ENCODE data around the gene RBM34.

Gene RBM34

GRCh38 chr1:235157150-235157549, 3.9 kb downstream of the RBM34 start:
- intact Hi-C loops (cut with DNase I) = no loop called here
- no peak for DNase-seq

GRCh38 chr1:235156740-235157139, 4.3 kb downstream of the RBM34 start:
- DNase-seq = no peak
- intact Hi-C loops (cut with DNase I) = no loop called here

GRCh38 chr1:235156265-235156664, 4.8 kb downstream of the RBM34 start:
- no peak for DNase-seq
- intact Hi-C loops (cut with DNase I) = no loop called here

GRCh38 chr1:235152235-235152634, 8.8 kb downstream of the RBM34 start:
- intact Hi-C loops (cut with DNase I) = no loop called here
- no peak for DNase-seq

GRCh38 chr1:235151033-235151432, 10.0 kb downstream of the RBM34 start:
- no peak for DNase-seq
- intact Hi-C loops (cut with DNase I) = no loop called here

- no peak for DNase-seq
- intact Hi-C loops (cut with DNase I) = no loop called here
Measured at GRCh38 chr1:235149824-235150223, 11.2 kb downstream of the RBM34 start.

GRCh38 chr1:235147269-235147668, 13.8 kb downstream of the RBM34 start:
- intact Hi-C loops (cut with DNase I) = no loop called here
- no peak for DNase-seq

- intact Hi-C loops (cut with DNase I) = no loop called here
- DNase-seq = no peak
Measured at GRCh38 chr1:235145639-235146038, 15.4 kb downstream of the RBM34 start.

GRCh38 chr1:235142991-235143390, 18.1 kb downstream of the RBM34 start:
- DNase-seq = no peak
- intact Hi-C loops (cut with DNase I) = no loop called here

- intact Hi-C loops (cut with DNase I) = no loop called here
- DNase-seq = no peak
Measured at GRCh38 chr1:235139315-235139714, 21.7 kb downstream of the RBM34 start.

GRCh38 chr1:235138821-235139220, 22.2 kb downstream of the RBM34 start:
- DNase-seq = no peak
- intact Hi-C loops (cut with DNase I) = no loop called here

GRCh38 chr1:235136111-235136510, 24.9 kb downstream of the RBM34 start:
- intact Hi-C loops (cut with DNase I) = no loop called here
- DNase-seq = no peak

- intact Hi-C loops (cut with DNase I) = no loop called here
- DNase-seq = no peak
Measured at GRCh38 chr1:235134171-235134570, 26.9 kb downstream of the RBM34 start.

- DNase-seq = no peak
- intact Hi-C loops (cut with DNase I) = no loop called here
Measured at GRCh38 chr1:235133086-235133485, 28.0 kb downstream of the RBM34 start.

- intact Hi-C loops (cut with DNase I) = no loop called here
Measured at GRCh38 chr1:235131961-235132360, 29.1 kb downstream of the RBM34 start.

GRCh38 chr1:235130766-235131270, 30.2 kb downstream of the RBM34 start:
- intact Hi-C loops (cut with DNase I) = no loop called here
- no peak for DNase-seq

More at GRCh38 chr1:235131961-235132360, 29.1 kb downstream of the RBM34 start:
- DNase-seq = no peak

GRCh38 chr1:235129774-235130570, 31.1 kb downstream of the RBM34 start:
- intact Hi-C loops (cut with DNase I) = loop anchor here (2.0 to 10.0 kb wide), 3 partner anchors 32 to 757 kb away; partner anchors contain the start of genes ARID4B, COA6, GGPS1 and RBM34
- no peak for DNase-seq

- DNase-seq = peak; percentile 92 to 99 (median 95)
- intact Hi-C loops (cut with DNase I) = loop anchor here (2.0 to 10.0 kb wide), 3 partner anchors 34 to 756 kb away; partner anchors contain the start of genes ARID4B, COA6, GGPS1 and RBM34
Measured at GRCh38 chr1:235128456-235129328, 32.4 kb downstream of the RBM34 start, which contains the start of gene TOMM20. TOMM20 (minus strand) TSS chr1:235128837; CDS start chr1:235128715, 122 bp downstream.

- DNase-seq = no peak
- intact Hi-C loops (cut with DNase I) = loop anchor here (2.0 to 10.0 kb wide), 3 partner anchors 34 to 755 kb away; partner anchors contain the start of genes ARID4B, COA6, GGPS1 and RBM34
Measured at GRCh38 chr1:235127732-235128455, 33.2 kb downstream of the RBM34 start.

- intact Hi-C loops (cut with DNase I) = loop anchor here (5.0 to 10.0 kb wide), 2 partner anchors 35 to 198 kb away; partner anchors contain the start of genes ARID4B, GGPS1 and RBM34
- no peak for DNase-seq
Measured at GRCh38 chr1:235127203-235127602, 33.8 kb downstream of the RBM34 start.

All from posterior cingulate gyrus (tissue), 11 donors.